GM13977 (cell line): ENCODE results near the gene ATG4C.

Experiments used
- DNase-seq: peaks from one replicate; pipeline ENCODE4 v3.0.0; 2012; ENCODE audit warnings: low spot score
- CTCF ChIP-seq: IDR thresholded peaks from 2 replicates; pipeline ENCODE4 v1.5.1; 2012; ENCODE audit warnings: mild to moderate bottlenecking, control low read depth; ENCODE audit not compliant: insufficient read depth; ENCODE audit errors: extremely low read depth, missing control alignments
- in situ Hi-C: fragments of 300-500 bp; cut with MboI; formaldehyde crosslinking; loops from one replicate; pipeline ENCODE4 v1.12.0; 2022; ENCODE audit warnings: low sequenced_read_pairs, low pct_unique_long_range_greater_than_20kb, mixed read lengths, inconsistent platforms; ENCODE audit not compliant: unreplicated experiment

The ATG4C gene

GRCh38 chr1:62879962-62880361, 96.0 kb downstream of the ATG4C start:
- in situ Hi-C loops = no loop called here
- no peak for DNase-seq
- TF ChIP-seq CTCF = no peak

GRCh38 chr1:62882201-62883104, 98.5 kb downstream of the ATG4C start:
- DNase-seq = no peak
- in situ Hi-C loops = no loop called here
- no peak for TF ChIP-seq CTCF

- no peak for TF ChIP-seq CTCF
- DNase-seq = no peak
- in situ Hi-C loops = no loop called here
Measured at GRCh38 chr1:62884156-62884740, 100.3 kb downstream of the ATG4C start.

- in situ Hi-C loops = no loop called here
- TF ChIP-seq CTCF = no peak
- no peak for DNase-seq
Measured at GRCh38 chr1:62887799-62888507, 104.0 kb downstream of the ATG4C start.

GRCh38 chr1:62891956-62892562, 108.1 kb downstream of the ATG4C start:
- TF ChIP-seq CTCF = no peak
- DNase-seq = no peak
- in situ Hi-C loops = no loop called here

DNA sequence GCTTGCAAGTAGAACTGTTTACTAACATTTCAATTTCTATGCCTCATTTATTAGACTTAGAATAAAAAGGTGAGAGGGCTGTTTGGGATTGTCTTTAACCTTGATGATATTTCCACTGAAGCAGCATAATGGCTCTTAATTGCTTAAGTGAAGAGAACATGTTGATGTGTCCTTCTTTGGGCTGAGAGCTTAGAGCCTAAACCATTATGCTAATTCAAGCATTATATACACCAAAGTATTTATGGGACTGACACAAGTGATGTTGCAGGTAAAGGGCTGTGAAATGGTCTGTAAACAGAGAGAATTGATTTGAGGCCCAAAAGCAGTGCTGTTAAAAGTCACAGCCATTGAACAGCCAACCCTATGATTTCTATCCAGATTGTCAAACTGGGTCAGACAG, 113.9 kb downstream of the ATG4C start:
- in situ Hi-C loops = no loop called here
- no peak for TF ChIP-seq CTCF
- DNase-seq = no peak
